Lower leg skin (tissue), 3 donors: ENCODE data around the gene DSTN.

Experiments used
- CTCF ChIP-seq, 3 donors: fragments of 450-650 bp; IDR thresholded peaks; one replicate each; pipeline ENCODE4 v1.5.1; 2016; ENCODE audit warnings: antibody characterized with exemption in 3 of 3, mild to moderate bottlenecking in 3 of 3, moderate library complexity in 2 of 3
- POLR2A ChIP-seq, 2 donors: fragments of 450-650 bp; IDR thresholded peaks; one replicate each; pipeline ENCODE4 v1.6.1; 2016 to 2017; ENCODE audit warnings: antibody characterized with exemption in 2 of 2, mild to moderate bottlenecking in 1 of 2, moderate library complexity in 1 of 2

GRCh38 chr20:17622086-17622850, 52.4 kb downstream of the DSTN start:
- TF ChIP-seq CTCF (IDR thresholded peaks at IDR 0.05) (no peak), POLR2A (IDR thresholded peaks at IDR 0.05) (no peak)
